CD4-positive, alpha-beta T cell treated with Interleukin-17A for 1 hour (primary cell): ENCODE data around the gene DNAH14.

Experiments
- DNase-seq: peaks from one replicate; pipeline ENCODE4 v3.0.0-alpha.2; 2020

Gene DNAH14

GRCh38 chr1:225435957-225436392 is 506.5 kb downstream of the DNAH14 start:
- no peak for DNase-seq

- DNase-seq, result no peak
Measured at GRCh38 chr1:225437710-225438437, 508.4 kb downstream of the DNAH14 start.

- no peak for DNase-seq
Measured at GRCh38 chr1:225440380-225441221, 511.1 kb downstream of the DNAH14 start.

GRCh38 chr1:225441314-225442122 is 512.0 kb downstream of the DNAH14 start:
- DNase-seq, result no peak

GRCh38 chr1:225442123-225442505 is 512.6 kb downstream of the DNAH14 start:
- no peak for DNase-seq

- DNase-seq, result no peak
Measured at GRCh38 chr1:225445639-225446594, 516.4 kb downstream of the DNAH14 start.

GRCh38 chr1:225446595-225446960 is 517.1 kb downstream of the DNAH14 start:
- DNase-seq, result no peak

- no peak for DNase-seq
Measured at GRCh38 chr1:225446981-225447615, 517.6 kb downstream of the DNAH14 start.

- DNase-seq, result no peak
Measured at GRCh38 chr1:225447650-225448089, 518.2 kb downstream of the DNAH14 start.

- no peak for DNase-seq
Measured at GRCh38 chr1:225448146-225448805, 518.8 kb downstream of the DNAH14 start.
